H1 (cell line): Measurements from ENCODE around the gene SHCBP1L. TPM values are rescaled to one million over a fixed set of nuclear protein-coding genes. Genes with fewer than 3 reads are reported as not detected.

ENCODE experiments used
- CTCF ChIA-PET: fragments of 300-600 bp; sonication (Branson Sonifier 250); formaldehyde crosslinking; loops from one replicate; lab custom pipeline; 2021; ENCODE audit not compliant: partially characterized antibody; lab: Charles Lee
- POLR2A ChIA-PET: fragments of 300-600 bp; sonication (Branson Sonifier 250); formaldehyde crosslinking; loops from one replicate; lab custom pipeline; 2021; ENCODE audit warnings: inconsistent platforms; ENCODE audit not compliant: partially characterized antibody; lab: Charles Lee
- DNase-seq, 2 experiments: peaks; one replicate each; pipeline versions ENCODE4 v3.0.0 to v3.0.0-alpha.2; 2010 to 2022; ENCODE audit warnings: low spot score in 2 of 2, low read depth in 1 of 2, mixed read lengths in 1 of 2
- FAIRE-seq: peaks from 2 replicates; lab custom pipeline; 2011; peaks lifted over from hg19 to GRCh38; lab: Jason Lieb, UNC
- H2AFZ ChIP-seq: 2 replicates; pipeline ENCODE4 v1.8.1; 2012; ENCODE audit warnings: low read length, inconsistent platforms
- H2AK5ac ChIP-seq: 2 replicates; pipeline ENCODE4 v1.6.1; 2013; ENCODE audit warnings: low read depth, low read length
- H2BK120ac ChIP-seq: replicated peaks from 2 replicates; pipeline ENCODE3; 2013; ENCODE audit warnings: low read depth, low read length, inconsistent platforms
- H2BK12ac ChIP-seq: 2 replicates; pipeline ENCODE4 v1.6.1; 2013; ENCODE audit warnings: low read depth, low read length
- H2BK15ac ChIP-seq: 2 replicates; pipeline ENCODE4 v1.6.1; 2013; ENCODE audit warnings: low read length
- H2BK20ac ChIP-seq: 2 replicates; pipeline ENCODE4 v1.6.1; 2013; ENCODE audit warnings: low read length
- H2BK5ac ChIP-seq: 2 replicates; pipeline ENCODE4 v1.6.1; 2013; ENCODE audit warnings: low read depth, low read length
- H3K14ac ChIP-seq: 2 replicates; pipeline ENCODE4 v1.6.1; 2013; ENCODE audit warnings: inconsistent platforms; ENCODE audit not compliant: insufficient read length
- H3K18ac ChIP-seq: 2 replicates; pipeline ENCODE4 v1.6.1; 2013; ENCODE audit warnings: low read length; ENCODE audit errors: extremely low read depth
- H3K23ac ChIP-seq: 2 replicates; pipeline ENCODE4 v1.6.1; 2013; ENCODE audit warnings: inconsistent platforms; ENCODE audit not compliant: insufficient read length
- H3K23me2 ChIP-seq: 2 replicates; pipeline ENCODE4 v1.6.1; 2013; ENCODE audit warnings: low read depth, low read length
- H3K27ac ChIP-seq: 2 replicates; pipeline ENCODE4 v1.6.1; 2011; ENCODE audit warnings: low read depth, low read length, inconsistent platforms
- H3K27me3 ChIP-seq, 4 experiments: replicated peaks in 1 of 4; 1 replicate in 1 of 4; 2 replicates in 3 of 4; pipeline versions ENCODE4 v1.6.1 to v1.8.1; 2011 to 2013; ENCODE audit warnings: low read length in 3 of 4, mild to moderate bottlenecking in 3 of 4, inconsistent platforms in 2 of 4, mixed read lengths in 2 of 4, moderate library complexity in 1 of 4; ENCODE audit not compliant: control insufficient read depth in 3 of 4, insufficient read depth in 3 of 4; ENCODE audit errors: extremely low read depth in 1 of 4
- H3K36me3 ChIP-seq, 4 experiments: 2 replicates each; pipeline versions ENCODE4 v1.6.1 to v1.8.1; 2011 to 2013; ENCODE audit warnings: mild to moderate bottlenecking in 4 of 4, low read length in 3 of 4, moderate library complexity in 2 of 4, control low read depth in 1 of 4, inconsistent platforms in 1 of 4; ENCODE audit not compliant: insufficient read depth in 4 of 4, control insufficient read depth in 2 of 4
- H3K4ac ChIP-seq: replicated peaks from 2 replicates; pipeline ENCODE3; 2013; ENCODE audit warnings: low read length, low read depth, mixed read lengths, inconsistent platforms; ENCODE audit not compliant: insufficient read length
- H3K4me1 ChIP-seq, 4 experiments: replicated peaks in 1 of 4; 1 replicate in 1 of 4; 2 replicates in 3 of 4; pipeline versions ENCODE4 v1.6.1 to v1.8.1; 2011 to 2013; ENCODE audit warnings: low read length in 3 of 4, inconsistent platforms in 2 of 4, mixed read lengths in 1 of 4; ENCODE audit not compliant: insufficient read depth in 4 of 4, control insufficient read depth in 3 of 4
- H3K4me2 ChIP-seq, 2 experiments: 2 replicates each; pipeline versions ENCODE4 v1.6.1 to v1.8.1; 2011 to 2013; ENCODE audit warnings: low read depth in 2 of 2, low read length in 2 of 2, control low read depth in 1 of 2, inconsistent platforms in 1 of 2, mild to moderate bottlenecking in 1 of 2; ENCODE audit not compliant: insufficient read depth in 1 of 2
- H3K4me3 ChIP-seq, 4 experiments: fragments of 200-600, 300-600 bp in 1 of 4; sonication (generic), shearing (Covaris generic), sonication (Bioruptor Twin) in 1 of 4; 2 replicates each; pipeline versions ENCODE4 v1.5.1 to v1.8.1; 2011 to 2016; ENCODE audit warnings: low read length in 4 of 4, low read depth in 3 of 4, control low read depth in 2 of 4, inconsistent platforms in 2 of 4, mild to moderate bottlenecking in 2 of 4, mixed read lengths in 1 of 4, moderate library complexity in 1 of 4; ENCODE audit not compliant: insufficient read depth in 2 of 4; ENCODE audit errors: extremely low read depth in 1 of 4
- H3K56ac ChIP-seq: replicated peaks from 2 replicates; pipeline ENCODE3; 2013; ENCODE audit warnings: low read depth, mild to moderate bottlenecking, mixed read lengths, low read length, inconsistent platforms; ENCODE audit not compliant: insufficient read length
- H3K79me1 ChIP-seq: 2 replicates; pipeline ENCODE4 v1.6.1; 2013; ENCODE audit warnings: low read depth, low read length, control low read depth
- H3K79me2 ChIP-seq, 2 experiments: 2 replicates each; pipeline versions ENCODE4 v1.6.1 to v1.8.1; 2012 to 2013; ENCODE audit warnings: low read length in 2 of 2, mild to moderate bottlenecking in 2 of 2, inconsistent platforms in 1 of 2; ENCODE audit not compliant: insufficient read depth in 2 of 2, control insufficient read depth in 1 of 2
- H3K9ac ChIP-seq, 4 experiments: replicated peaks in 1 of 4; 1 replicate in 1 of 4; 2 replicates in 3 of 4; pipeline versions ENCODE4 v1.6.1 to v1.8.1; 2011 to 2013; ENCODE audit warnings: low read depth in 3 of 4, low read length in 3 of 4, control low read depth in 2 of 4, mild to moderate bottlenecking in 2 of 4, moderate library complexity in 2 of 4, inconsistent platforms in 1 of 4; ENCODE audit errors: extremely low read depth in 1 of 4
- H3K9me3 ChIP-seq, 2 experiments: 2 replicates each; pipeline versions ENCODE4 v1.6.1 to v1.8.1; 2012 to 2013; ENCODE audit warnings: mild to moderate bottlenecking in 2 of 2, moderate library complexity in 2 of 2, control low read depth in 1 of 2, inconsistent platforms in 1 of 2, low read depth in 1 of 2, low read length in 1 of 2, mixed read lengths in 1 of 2; ENCODE audit not compliant: insufficient read depth in 2 of 2
- H4K20me1 ChIP-seq, 2 experiments: replicated peaks in 1 of 2; 2 replicates each; pipeline versions ENCODE3 to v1.8.1; 2011 to 2013; ENCODE audit warnings: inconsistent platforms in 2 of 2, low read length in 2 of 2, mild to moderate bottlenecking in 1 of 2; ENCODE audit not compliant: insufficient read depth in 2 of 2, control insufficient read depth in 1 of 2
- H4K5ac ChIP-seq: 2 replicates; pipeline ENCODE4 v1.6.1; 2013; ENCODE audit warnings: low read length, low read depth, mixed read lengths, inconsistent platforms; ENCODE audit not compliant: insufficient read length
- H4K8ac ChIP-seq: 2 replicates; pipeline ENCODE4 v1.8.0; 2013; ENCODE audit warnings: mild to moderate bottlenecking, moderate library complexity, low read length, inconsistent platforms; ENCODE audit not compliant: insufficient read depth; ENCODE audit errors: extremely low read depth
- H4K91ac ChIP-seq: replicated peaks from 2 replicates; pipeline ENCODE3; 2013; ENCODE audit warnings: low read length, mixed read lengths, inconsistent platforms; ENCODE audit not compliant: insufficient read length
- BRCA1 ChIP-seq: IDR thresholded peaks from 2 replicates; pipeline ENCODE4 v1.6.1; 2012; ENCODE audit warnings: low read depth, low read length, improper control_type of control experiment
- CBX8 ChIP-seq: fragments of 300-800, 300-1000 bp; sonication (generic); IDR thresholded peaks from 2 replicates; pipeline ENCODE4 v1.7.1; 2016; ENCODE audit warnings: low read depth, low read length, borderline replicate concordance
- CTCF ChIP-seq, 3 experiments: IDR thresholded peaks; 1 replicate in 2 of 3; 2 replicates in 1 of 3; pipeline versions ENCODE4 v1.5.1 to v1.6.1; 2011; ENCODE audit warnings: low read length in 3 of 3, mild to moderate bottlenecking in 3 of 3, inconsistent platforms in 2 of 3, low read depth in 1 of 3, moderate library complexity in 1 of 3; ENCODE audit not compliant: insufficient read depth in 1 of 3; ENCODE audit errors: control extremely low read depth in 1 of 3
- KDM4A ChIP-seq: IDR thresholded peaks from one replicate; pipeline ENCODE4 v1.7.1; 2012; ENCODE audit warnings: low read depth, mild to moderate bottlenecking, moderate library complexity, low read length, inconsistent platforms; ENCODE audit not compliant: severe bottlenecking
- KDM5A ChIP-seq: fragments of 200-600 bp; IDR thresholded peaks from 2 replicates; pipeline ENCODE4 v1.7.1; 2012; ENCODE audit warnings: mild to moderate bottlenecking, low read length, inconsistent platforms, mixed read lengths
- TEAD4 ChIP-seq: IDR thresholded peaks from 2 replicates; pipeline ENCODE4 v1.6.1; 2012; ENCODE audit warnings: low read depth, low read length, inconsistent platforms, mixed read lengths
- WGBS, 2 experiments: shearing (Covaris generic) in 1 of 2; methylation state at CpG; one replicate each; pipeline versions ENCODE4 v1.1.6 to v1.1.7; 2013 to 2015; ENCODE audit warnings: low lambda C conversion rate in 2 of 2, mixed read lengths in 2 of 2, inconsistent platforms in 1 of 2, low coverage in 1 of 2, missing lambda C conversion rate in 1 of 2; ENCODE audit not compliant: insufficient replicate concordance in 2 of 2, insufficient coverage in 1 of 2, insufficient read length in 1 of 2; ENCODE audit errors: extremely low coverage in 1 of 2, missing lambda C conversion rate in 1 of 2; 5-methylcytosine and 5-hydroxymethylcytosine counted together
- polyA plus RNA-seq, 7 experiments: library from polyadenylated mRNA; depleted of rRNA in 3 of 7; stranded (reverse) in 5 of 7; unstranded in 2 of 7; fragments of >200 nt in 5 of 7; fragments of 200-250 nt in 2 of 7; gene quantifications; 1 replicate in 5 of 7; 2 replicates in 1 of 7; 4 replicates in 1 of 7; pipeline versions ENCODE4 v1.2.1 to v1.2.3, GENCODE V29; 2011 to 2013; ENCODE audit warnings: missing spikeins in 2 of 7, mixed read lengths in 2 of 7
- total RNA-seq: library from RNA; stranded (reverse); fragmentation: NEBNext Ultra II Directional; extraction: Animal tissue kit (Norgen Biotek cat#: 25700); gene quantifications from 2 replicates; pipeline ENCODE4 v1.2.1, GENCODE V29; 2021

The SHCBP1L gene
- total and polyA plus RNA-seq, 2 of the 8 experiments (the other 6 are each of a cell fraction or from before 2014, with no cell fraction given), result not detected

DNA sequence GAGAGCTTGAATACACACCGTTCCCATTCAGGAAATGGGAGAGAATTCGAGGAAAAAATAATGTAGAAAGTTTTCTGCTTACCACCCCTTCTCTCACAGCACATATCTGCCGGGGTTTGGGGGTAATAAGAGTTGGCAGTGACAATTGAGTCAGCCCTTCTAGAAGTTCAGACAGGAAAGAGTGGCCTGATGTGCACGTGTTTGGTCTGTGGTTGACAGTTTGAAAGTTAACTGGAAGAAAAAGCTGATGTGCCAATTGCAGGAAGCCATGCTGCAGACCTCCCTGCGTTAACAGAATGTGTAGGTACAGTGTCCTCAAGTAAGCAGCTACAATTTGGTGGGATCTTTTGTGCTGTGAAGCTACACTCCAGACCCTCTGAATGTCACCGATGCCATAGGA lies 63.0 kb downstream of the SHCBP1L start:
- Histone ChIP-seq H3K4me3 (no peak overlapping the region), H3K9me3 (no peaks in the 10 kb centered on the region), H2BK15ac (no peak overlapping the region), H3K4me1 (no peaks in the 10 kb centered on the region)
- CTCF ChIA-PET, result interaction anchor here (0.8 to 1.6 kb wide), 4 partner anchors 14 to 289 kb away, joined by 3 to 7 read pairs (median 3); no protein-coding TSS in a partner anchor
- WGBS, 2 experiments, result 85% methylated on average over 6 of the region's 6 CpGs; no CpG with 5 or more reads in 1 of the 2 experiments
- FAIRE-seq, result no peak
- TF ChIP-seq BRCA1 (no peak), KDM4A (no peak), TEAD4 (no peak), KDM5A (no peak), CBX8 (no peak), CTCF (IDR thresholded peaks at IDR 0.05; ENCODE audit: control extremely low read depth in 1 of 3, insufficient read depth in 1 of 3, low read depth in 1 of 3, low read length in 3 of 3) (no peak)
- TF ChIP-seq, all 59 proteins: peak for 0
- Histone ChIP-seq H3K23me2 (no peaks in the 10 kb centered on the region; the same call in 1 of the 2 replicates), H2BK12ac (no peak overlapping the region), H3K36me3 (peaks cover 11 to 38% (median 32%) of the 10 kb centered on the region in 4 experiments; a peak in 7 of 8 replicates), H4K20me1 (peaks cover 6 to 10% of the 10 kb centered on the region in 2 experiments), H2BK120ac (no peak overlapping the region), H3K4ac (no peak overlapping the region), H3K23ac (no peak overlapping the region), H2AK5ac (no peak overlapping the region), H3K56ac (no peak overlapping the region), H4K8ac (no peak overlapping the region), H3K79me2 (no peaks in the 10 kb centered on the region), H3K9ac (no peak overlapping the region), H3K14ac (no peak overlapping the region), H2BK5ac (no peak overlapping the region), H3K4me2 (no peak overlapping the region), H3K27me3 (no peaks in the 10 kb centered on the region), H2BK20ac (no peak overlapping the region), H4K91ac (no peak overlapping the region), H3K18ac (no peak overlapping the region), H2AFZ (no peak overlapping the region), H3K27ac (no peak overlapping the region), H3K79me1 (no peaks in the 10 kb centered on the region), H4K5ac (no peak overlapping the region)
- no peak for DNase-seq
- POLR2A ChIA-PET, result interaction anchor here (0.8 to 4.7 kb wide), 21 partner anchors 9 to 746 kb away, joined by 3 to 52 read pairs (median 7); no protein-coding TSS in a partner anchor
